ENCODE results near the gene SPIB.

GRCh38 chr19:50401605-50402450 is 16.9 kb upstream of the SPIB start:
- TF ChIP-seq, protein P1, sequence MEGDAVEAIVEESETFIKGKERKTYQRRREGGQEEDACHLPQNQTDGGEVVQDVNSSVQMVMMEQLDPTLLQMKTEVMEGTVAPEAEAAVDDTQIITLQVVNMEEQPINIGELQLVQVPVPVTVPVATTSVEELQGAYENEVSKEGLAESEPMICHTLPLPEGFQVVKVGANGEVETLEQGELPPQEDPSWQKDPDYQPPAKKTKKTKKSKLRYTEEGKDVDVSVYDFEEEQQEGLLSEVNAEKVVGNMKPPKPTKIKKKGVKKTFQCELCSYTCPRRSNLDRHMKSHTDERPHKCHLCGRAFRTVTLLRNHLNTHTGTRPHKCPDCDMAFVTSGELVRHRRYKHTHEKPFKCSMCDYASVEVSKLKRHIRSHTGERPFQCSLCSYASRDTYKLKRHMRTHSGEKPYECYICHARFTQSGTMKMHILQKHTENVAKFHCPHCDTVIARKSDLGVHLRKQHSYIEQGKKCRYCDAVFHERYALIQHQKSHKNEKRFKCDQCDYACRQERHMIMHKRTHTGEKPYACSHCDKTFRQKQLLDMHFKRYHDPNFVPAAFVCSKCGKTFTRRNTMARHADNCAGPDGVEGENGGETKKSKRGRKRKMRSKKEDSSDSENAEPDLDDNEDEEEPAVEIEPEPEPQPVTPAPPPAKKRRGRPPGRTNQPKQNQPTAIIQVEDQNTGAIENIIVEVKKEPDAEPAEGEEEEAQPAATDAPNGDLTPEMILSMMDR (IDR thresholded peaks at IDR 0.05) = no peak
- no peak for TF ChIP-seq POLR2AphosphoS5 (IDR thresholded peaks at IDR 0.05)
